Panc1 (cell line): ENCODE results near the gene RAP1GAP. TPM values are rescaled to one million over a fixed set of nuclear protein-coding genes. Genes with fewer than 3 reads are reported as not detected.

ENCODE experiments used
- ATAC-seq: fragments of 200-7000 bp; cut with Tn5 transposase; 2 replicates; pipeline ENCODE4 v1.9.1; 2020; ENCODE audit warnings: mild to moderate bottlenecking, moderate library complexity
- BruUV-seq: library from RNA; stranded (reverse); fragments of 400-500 nt; replicated peaks from 2 replicates; lab custom pipeline; 2021; lab: Mats Ljungman, UMichigan
- CTCF ChIA-PET: fragments of 300-600 bp; sonication (Branson Sonifier 250); formaldehyde crosslinking; loops from one replicate; lab custom pipeline; 2022; ENCODE audit warnings: antibody characterized with exemption; lab: Charles Lee
- POLR2A ChIA-PET: fragments of 300-600 bp; sonication (Branson Sonifier 250); formaldehyde crosslinking; loops from one replicate; lab custom pipeline; 2022; ENCODE audit warnings: antibody characterized with exemption; lab: Charles Lee
- DNase-seq: peaks from one replicate; pipeline ENCODE4 v3.0.0-alpha.2; 2010; ENCODE audit warnings: low read depth, low spot score
- H3K27ac ChIP-seq: 2 replicates; pipeline ENCODE4 v1.5.1; 2011; ENCODE audit warnings: mild to moderate bottlenecking, low read length, inconsistent platforms
- H3K27me3 ChIP-seq: fragments of 200-500 bp; sonication (Bioruptor generic); 2 replicates; pipeline ENCODE4 v1.6.0; 2014; ENCODE audit warnings: low read length, inconsistent platforms; ENCODE audit not compliant: control insufficient read depth, insufficient read depth
- H3K36me3 ChIP-seq: fragments of 200-500 bp; sonication (Bioruptor generic); 2 replicates; pipeline ENCODE4 v1.5.1; 2014; ENCODE audit warnings: inconsistent platforms, mild to moderate bottlenecking, low read length, moderate library complexity; ENCODE audit not compliant: control insufficient read depth, insufficient read depth
- H3K4me1 ChIP-seq: 2 replicates; pipeline ENCODE4 v1.5.1; 2011; ENCODE audit warnings: inconsistent platforms, mild to moderate bottlenecking, low read length, moderate library complexity; ENCODE audit not compliant: control insufficient read depth, insufficient read depth
- H3K4me3 ChIP-seq, 2 experiments: 2 replicates each; pipeline ENCODE4 v1.5.1; 2011 to 2012; ENCODE audit warnings: low read depth in 2 of 2, low read length in 2 of 2, mild to moderate bottlenecking in 2 of 2, inconsistent platforms in 1 of 2, moderate library complexity in 1 of 2
- H3K9me3 ChIP-seq: fragments of 200-500 bp; sonication (Bioruptor generic); 2 replicates; pipeline ENCODE4 v1.5.1; 2014; ENCODE audit warnings: low read depth, mild to moderate bottlenecking, inconsistent platforms, low read length, moderate library complexity; ENCODE audit not compliant: control insufficient read depth, insufficient read depth
- POLR2AphosphoS5 ChIP-seq: IDR thresholded peaks from 2 replicates; pipeline ENCODE4 v1.6.1; 2012; ENCODE audit warnings: mild to moderate bottlenecking, low read depth, low read length, moderate library complexity
- SIN3A ChIP-seq: IDR thresholded peaks from 2 replicates; pipeline ENCODE4 v1.6.1; 2012; ENCODE audit warnings: low read depth, mild to moderate bottlenecking, low read length, moderate library complexity, borderline replicate concordance; ENCODE audit not compliant: insufficient read depth
- TCF7L2 ChIP-seq: IDR thresholded peaks from 2 replicates; pipeline ENCODE4 v1.6.1; 2011; ENCODE audit warnings: mild to moderate bottlenecking, low read depth, low read length, inconsistent platforms
- in situ Hi-C: cut with HindIII; loops from 2 replicates; pipeline ENCODE4 v1.10.0; 2016; ENCODE audit warnings: low sequenced_read_pairs, low pct_unique_long_range_greater_than_20kb
- intact Hi-C: fragments of 100-400 bp; cut with micrococcal nuclease; formaldehyde crosslinking; loops from one replicate; pipeline ENCODE4 v1.10.0; 2022; ENCODE audit not compliant: unreplicated experiment
- total RNA-seq: library from RNA; stranded (reverse); gene quantifications from one replicate; pipeline ENCODE4 v1.2.1, GENCODE V29; 2021; ENCODE audit not compliant: unreplicated experiment
- TF ChIP-seq, protein P1 (sequence below), 2 experiments: IDR thresholded peaks; 2 replicates each; pipeline ENCODE4 v1.6.1; 2011 to 2012; ENCODE audit warnings: low read depth in 2 of 2, control low read depth in 1 of 2, low read length in 1 of 2, mild to moderate bottlenecking in 1 of 2, moderate library complexity in 1 of 2; ENCODE audit not compliant: insufficient read depth in 1 of 2
- TF ChIP-seq, protein P2 (sequence below): fragments of 450-650 bp; IDR thresholded peaks from 2 replicates; pipeline ENCODE4 v1.5.1; 2017; ENCODE audit warnings: mild to moderate bottlenecking

Gene RAP1GAP
- total RNA-seq, 1 experiment from 2014 or later: 4.6 TPM

DNA sequence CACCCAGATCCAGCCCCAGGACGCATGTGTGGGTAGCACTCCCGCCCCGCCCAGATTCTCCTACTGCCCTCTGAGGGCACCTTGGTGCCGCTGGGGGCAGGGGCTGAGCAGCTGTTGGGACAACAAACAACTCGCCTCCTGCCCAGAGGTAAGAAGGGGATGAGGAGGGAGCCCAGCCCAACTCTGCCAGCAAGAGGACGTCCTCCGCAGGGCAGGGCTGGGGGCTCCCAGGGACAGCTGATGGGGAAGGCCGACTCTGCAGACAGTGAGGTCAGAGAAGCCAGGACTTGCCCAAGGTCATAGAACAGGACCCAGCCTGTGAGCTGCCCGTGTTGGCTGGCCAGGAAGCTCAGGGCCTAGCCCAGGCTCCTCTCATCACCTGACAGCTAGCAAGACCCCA lies 18.8 kb downstream of the RAP1GAP start:
- Histone ChIP-seq H3K27me3 (no peaks in the 10 kb centered on the region), H3K4me1 (no peaks in the 10 kb centered on the region; the same call in 1 of the 2 replicates), H3K36me3 (no peaks in the 10 kb centered on the region), H3K4me3 (no peak overlapping the region), H3K9me3 (no peaks in the 10 kb centered on the region), H3K27ac (no peak overlapping the region)
- intact Hi-C loops: loop anchor here (10.0 kb wide), 2 partner anchors 56 to 116 kb away; no protein-coding TSS in a partner anchor
- no peak for TF ChIP-seq SIN3A
- no peak for TF ChIP-seq TCF7L2
- TF ChIP-seq, protein P1, sequence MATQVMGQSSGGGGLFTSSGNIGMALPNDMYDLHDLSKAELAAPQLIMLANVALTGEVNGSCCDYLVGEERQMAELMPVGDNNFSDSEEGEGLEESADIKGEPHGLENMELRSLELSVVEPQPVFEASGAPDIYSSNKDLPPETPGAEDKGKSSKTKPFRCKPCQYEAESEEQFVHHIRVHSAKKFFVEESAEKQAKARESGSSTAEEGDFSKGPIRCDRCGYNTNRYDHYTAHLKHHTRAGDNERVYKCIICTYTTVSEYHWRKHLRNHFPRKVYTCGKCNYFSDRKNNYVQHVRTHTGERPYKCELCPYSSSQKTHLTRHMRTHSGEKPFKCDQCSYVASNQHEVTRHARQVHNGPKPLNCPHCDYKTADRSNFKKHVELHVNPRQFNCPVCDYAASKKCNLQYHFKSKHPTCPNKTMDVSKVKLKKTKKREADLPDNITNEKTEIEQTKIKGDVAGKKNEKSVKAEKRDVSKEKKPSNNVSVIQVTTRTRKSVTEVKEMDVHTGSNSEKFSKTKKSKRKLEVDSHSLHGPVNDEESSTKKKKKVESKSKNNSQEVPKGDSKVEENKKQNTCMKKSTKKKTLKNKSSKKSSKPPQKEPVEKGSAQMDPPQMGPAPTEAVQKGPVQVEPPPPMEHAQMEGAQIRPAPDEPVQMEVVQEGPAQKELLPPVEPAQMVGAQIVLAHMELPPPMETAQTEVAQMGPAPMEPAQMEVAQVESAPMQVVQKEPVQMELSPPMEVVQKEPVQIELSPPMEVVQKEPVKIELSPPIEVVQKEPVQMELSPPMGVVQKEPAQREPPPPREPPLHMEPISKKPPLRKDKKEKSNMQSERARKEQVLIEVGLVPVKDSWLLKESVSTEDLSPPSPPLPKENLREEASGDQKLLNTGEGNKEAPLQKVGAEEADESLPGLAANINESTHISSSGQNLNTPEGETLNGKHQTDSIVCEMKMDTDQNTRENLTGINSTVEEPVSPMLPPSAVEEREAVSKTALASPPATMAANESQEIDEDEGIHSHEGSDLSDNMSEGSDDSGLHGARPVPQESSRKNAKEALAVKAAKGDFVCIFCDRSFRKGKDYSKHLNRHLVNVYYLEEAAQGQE (IDR thresholded peaks at IDR 0.05; ENCODE audit: insufficient read depth in 1 of 2, low read depth in 2 of 2, low read length in 1 of 2): no peak
- no peak for TF ChIP-seq POLR2AphosphoS5
- TF ChIP-seq, protein P2, sequence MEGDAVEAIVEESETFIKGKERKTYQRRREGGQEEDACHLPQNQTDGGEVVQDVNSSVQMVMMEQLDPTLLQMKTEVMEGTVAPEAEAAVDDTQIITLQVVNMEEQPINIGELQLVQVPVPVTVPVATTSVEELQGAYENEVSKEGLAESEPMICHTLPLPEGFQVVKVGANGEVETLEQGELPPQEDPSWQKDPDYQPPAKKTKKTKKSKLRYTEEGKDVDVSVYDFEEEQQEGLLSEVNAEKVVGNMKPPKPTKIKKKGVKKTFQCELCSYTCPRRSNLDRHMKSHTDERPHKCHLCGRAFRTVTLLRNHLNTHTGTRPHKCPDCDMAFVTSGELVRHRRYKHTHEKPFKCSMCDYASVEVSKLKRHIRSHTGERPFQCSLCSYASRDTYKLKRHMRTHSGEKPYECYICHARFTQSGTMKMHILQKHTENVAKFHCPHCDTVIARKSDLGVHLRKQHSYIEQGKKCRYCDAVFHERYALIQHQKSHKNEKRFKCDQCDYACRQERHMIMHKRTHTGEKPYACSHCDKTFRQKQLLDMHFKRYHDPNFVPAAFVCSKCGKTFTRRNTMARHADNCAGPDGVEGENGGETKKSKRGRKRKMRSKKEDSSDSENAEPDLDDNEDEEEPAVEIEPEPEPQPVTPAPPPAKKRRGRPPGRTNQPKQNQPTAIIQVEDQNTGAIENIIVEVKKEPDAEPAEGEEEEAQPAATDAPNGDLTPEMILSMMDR: no peak
- BruUV-seq: no TSS peak
- POLR2A ChIA-PET: interaction anchor here (0.6 kb wide), 1 partner anchor 289 kb away, joined by 4 read pairs; no protein-coding TSS in a partner anchor
- DNase-seq: no peak
- CTCF ChIA-PET: no interaction called here
- no peak for ATAC-seq
- in situ Hi-C loops: no loop called here

DNA sequence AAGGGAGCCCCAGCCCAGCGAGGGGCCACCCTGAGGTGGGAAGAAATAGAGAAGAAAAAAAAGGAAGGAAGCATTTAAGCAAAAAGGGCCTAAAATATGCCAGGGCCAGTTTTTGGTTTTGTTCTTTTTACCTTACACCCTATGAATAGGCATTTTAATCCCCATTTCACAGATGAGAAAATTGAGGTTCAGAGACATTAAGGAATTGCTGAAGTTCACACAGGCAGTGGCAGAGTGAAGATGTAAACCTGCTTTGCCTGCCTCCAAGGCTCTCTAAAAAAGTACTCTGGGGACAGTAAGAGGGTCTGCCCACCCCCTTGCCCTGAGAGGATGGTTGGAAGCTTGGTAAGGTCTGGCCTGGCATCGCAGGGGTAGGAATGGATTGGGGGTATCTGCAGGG lies 19.8 kb downstream of the RAP1GAP start:
- TF ChIP-seq TCF7L2: no peak
- TF ChIP-seq, protein P1 (IDR thresholded peaks at IDR 0.05; ENCODE audit: insufficient read depth in 1 of 2, low read depth in 2 of 2, low read length in 1 of 2): no peak
- TF ChIP-seq SIN3A: no peak
- TF ChIP-seq, protein P2: no peak
- TF ChIP-seq POLR2AphosphoS5: no peak
- ChIA-PET POLR2A (interaction anchor here (0.6 kb wide), 1 partner anchor 60 kb away, joined by 3 read pairs; no protein-coding TSS in a partner anchor), CTCF (no interaction called here)
- Histone ChIP-seq H3K27ac (no peak overlapping the region), H3K36me3 (no peaks in the 10 kb centered on the region), H3K27me3 (no peaks in the 10 kb centered on the region), H3K9me3 (no peaks in the 10 kb centered on the region), H3K4me1 (no peaks in the 10 kb centered on the region; the same call in 1 of the 2 replicates), H3K4me3 (no peak overlapping the region)
- intact Hi-C loops (no loop called here), in situ Hi-C loops (no loop called here)
- DNase-seq (no peak), ATAC-seq (no peak)
- BruUV-seq: no TSS peak
